Measurements from ENCODE around the gene CARD18. TPM values are rescaled to one million over a fixed set of nuclear protein-coding genes. Genes with fewer than 3 reads are reported as not detected.

The CARD18 gene
- total and polyA plus RNA-seq, 8 donors = 0.23 TPM; not detected in 7

DNA sequence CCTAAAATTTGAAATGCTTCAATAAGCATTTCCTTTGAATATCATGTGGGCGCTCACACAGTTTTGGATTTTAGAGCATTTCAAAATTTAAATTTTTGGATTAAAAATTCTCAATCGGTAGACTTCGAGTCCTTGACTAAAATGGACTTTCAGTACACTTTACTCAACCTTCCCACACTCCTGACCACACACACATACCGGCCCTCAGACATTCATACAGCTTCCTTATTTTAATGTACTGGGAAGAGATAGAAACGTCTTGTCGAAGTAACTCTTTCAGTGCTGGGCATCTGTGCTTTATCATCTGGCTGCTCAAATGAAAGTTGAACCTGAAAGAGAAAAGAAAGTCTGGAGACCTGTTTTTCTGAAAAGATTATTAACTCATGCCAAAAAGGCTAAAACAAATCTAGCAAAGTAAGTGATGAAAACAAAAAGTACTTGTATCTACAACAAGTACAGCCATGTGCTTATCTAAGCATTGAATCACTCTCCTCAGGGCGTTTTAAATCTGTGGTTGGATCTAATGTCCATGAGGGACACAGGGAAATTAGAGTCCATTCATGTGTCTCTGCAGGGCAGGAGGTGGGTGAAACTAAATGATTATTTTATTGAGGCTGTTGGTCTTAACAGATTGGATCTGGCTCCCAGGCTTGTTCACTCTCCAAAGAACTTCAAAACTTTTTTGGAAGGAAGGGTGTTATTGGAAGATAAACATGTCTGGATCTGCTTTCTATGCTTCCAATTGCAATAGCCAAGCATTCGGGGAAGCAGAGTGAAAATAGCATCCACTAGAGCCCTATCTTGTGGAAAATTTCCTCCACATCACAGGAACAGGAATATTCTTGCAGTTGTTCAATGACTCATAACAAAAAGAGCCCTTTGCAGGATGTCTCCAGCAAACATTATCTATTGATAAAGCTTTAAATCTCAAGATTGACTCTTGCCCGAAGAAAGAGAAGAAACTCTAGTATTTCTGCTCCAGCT is 47.0 kb downstream of the CARD18 start:
- TF ChIP-seq, protein P1, sequence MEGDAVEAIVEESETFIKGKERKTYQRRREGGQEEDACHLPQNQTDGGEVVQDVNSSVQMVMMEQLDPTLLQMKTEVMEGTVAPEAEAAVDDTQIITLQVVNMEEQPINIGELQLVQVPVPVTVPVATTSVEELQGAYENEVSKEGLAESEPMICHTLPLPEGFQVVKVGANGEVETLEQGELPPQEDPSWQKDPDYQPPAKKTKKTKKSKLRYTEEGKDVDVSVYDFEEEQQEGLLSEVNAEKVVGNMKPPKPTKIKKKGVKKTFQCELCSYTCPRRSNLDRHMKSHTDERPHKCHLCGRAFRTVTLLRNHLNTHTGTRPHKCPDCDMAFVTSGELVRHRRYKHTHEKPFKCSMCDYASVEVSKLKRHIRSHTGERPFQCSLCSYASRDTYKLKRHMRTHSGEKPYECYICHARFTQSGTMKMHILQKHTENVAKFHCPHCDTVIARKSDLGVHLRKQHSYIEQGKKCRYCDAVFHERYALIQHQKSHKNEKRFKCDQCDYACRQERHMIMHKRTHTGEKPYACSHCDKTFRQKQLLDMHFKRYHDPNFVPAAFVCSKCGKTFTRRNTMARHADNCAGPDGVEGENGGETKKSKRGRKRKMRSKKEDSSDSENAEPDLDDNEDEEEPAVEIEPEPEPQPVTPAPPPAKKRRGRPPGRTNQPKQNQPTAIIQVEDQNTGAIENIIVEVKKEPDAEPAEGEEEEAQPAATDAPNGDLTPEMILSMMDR (IDR thresholded peaks at IDR 0.05) = no peak
- no peak for TF ChIP-seq POLR2AphosphoS5 (IDR thresholded peaks at IDR 0.05)
- TF ChIP-seq EP300 (IDR thresholded peaks at IDR 0.05) = no peak
- no peak for TF ChIP-seq POLR2A (IDR thresholded peaks at IDR 0.05)
- no peak overlapping the region for H3K27ac ChIP-seq
- H3K4me1 ChIP-seq = no peaks in the 10 kb centered on the region
- H3K9me3 ChIP-seq = no peaks in the 10 kb centered on the region
- no peak for DNase-seq
- WGBS, 5 donors = 61 to 69% (median 66%) methylated on average over 9 of the region's 9 CpGs
- no peaks in the 10 kb centered on the region for H3K27me3 ChIP-seq
- H3K4me3 ChIP-seq = no peak overlapping the region
- H3K36me3 ChIP-seq = no peaks in the 10 kb centered on the region
- intact Hi-C loops (cut with DNase I; ENCODE audit: low total_unique reads) = no loop called here

Other genes with a start within 250 kb of the CARD18 start
- 1 to 10 TPM in 3 of 5 donors, not detected in 2; 2.2 to 8.5 (median 5.3) TPM for gene CASP12, start 241.3 kb downstream of the CARD18 start, total RNA-seq
- gene CASP12, start 241.3 kb downstream of the CARD18 start, polyA plus RNA-seq = under 1 TPM in 2 of 3 donors, not detected in 1; 0.23 to 0.50 TPM
- gene CASP4, start 171.2 kb downstream of the CARD18 start, total RNA-seq = 100 to 1,000 TPM in 2 of 5 donors, 10 to 100 TPM in 2, 1 to 10 TPM in 1; 8.1 to 163 (median 71.2) TPM
- gene CASP4, start 171.2 kb downstream of the CARD18 start, polyA plus RNA-seq = 10 to 100 TPM; 59.3 to 96.1 (median 65.3) TPM
- gene CASP5, start 116.6 kb downstream of the CARD18 start, total RNA-seq = 1 to 10 TPM in 1 of 5 donors, not detected in 4; 4.3 TPM
- under 1 TPM in 2 of 3 donors, not detected in 1; 0.45 to 0.81 TPM for gene CASP5, start 116.6 kb downstream of the CARD18 start, polyA plus RNA-seq
- gene CASP1, start 104.6 kb downstream of the CARD18 start, total RNA-seq = 10 to 100 TPM in 1 of 5 donors, 1 to 10 TPM in 4; 2.3 to 71.0 (median 7.1) TPM
- gene CASP1, start 104.6 kb downstream of the CARD18 start, polyA plus RNA-seq = 10 to 100 TPM; 19.9 to 26.6 (median 21.2) TPM
- gene CARD16, start 94.4 kb downstream of the CARD18 start, total RNA-seq = 10 to 100 TPM in 1 of 5 donors, 1 to 10 TPM in 1, not detected in 3; 6.6 to 29.1 TPM
- 10 to 100 TPM; 52.0 to 68.3 (median 66.3) TPM for gene CARD16, start 94.4 kb downstream of the CARD18 start, polyA plus RNA-seq